ENCODE measurements around the gene RTRAF. TPM values are rescaled to one million over a fixed set of nuclear protein-coding genes. Genes with fewer than 3 reads are reported as not detected.

The RTRAF gene
- total and polyA plus RNA-seq, 4 donors: 84.1 to 167 (median 134) TPM

DNA sequence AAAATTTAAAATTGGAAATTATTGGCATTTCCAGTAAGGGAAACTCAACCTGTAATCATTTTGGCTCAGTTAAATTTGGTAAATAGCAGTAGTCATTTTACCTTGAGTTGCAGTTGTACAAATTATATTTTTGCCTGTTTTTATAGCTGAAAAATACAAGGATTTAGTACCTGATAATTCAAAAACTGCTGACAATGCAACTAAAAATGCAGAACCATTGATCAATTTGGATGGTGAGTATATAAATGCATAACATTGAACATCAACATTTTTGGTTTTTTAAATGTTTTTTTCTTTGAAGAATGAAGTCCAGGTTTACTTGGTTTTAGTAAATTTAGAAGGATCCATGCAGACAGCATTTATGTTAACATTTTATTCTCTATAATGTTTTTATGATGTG, 9.0 kb downstream of the RTRAF start:
- H3K36me3 ChIP-seq (ENCODE audit: control insufficient read depth in 4 of 4, insufficient read depth in 4 of 4, low read length in 4 of 4): peaks cover 9 to 45% (median 13%) of the 10 kb centered on the region in 4 donors
- TF ChIP-seq CTCF (IDR thresholded peaks at IDR 0.05; ENCODE audit: control extremely low read depth, extremely low read depth): no peak
- no peak for DNase-seq
- H3K27ac ChIP-seq (ENCODE audit: low read depth in 1 of 2, low read length in 1 of 2): no peak overlapping the region
- peaks cover 0 to 7% (median 0%) of the 10 kb centered on the region in 5 donors for H3K4me1 ChIP-seq (ENCODE audit: control insufficient read depth in 5 of 5, insufficient read depth in 5 of 5, low read length in 5 of 5)
- no peaks in the 10 kb centered on the region for H3K9me3 ChIP-seq (ENCODE audit: control insufficient read depth in 4 of 4, insufficient read depth in 3 of 4, low read length in 3 of 4)
- no peak overlapping the region for H3K4me3 ChIP-seq
- H3K27me3 ChIP-seq (ENCODE audit: control insufficient read depth in 3 of 3, insufficient read depth in 3 of 3, low read length in 2 of 3): no peaks in the 10 kb centered on the region
- ATAC-seq (ENCODE audit: insufficient read depth, low FRiP score): no peak
- no peak overlapping the region for H3K9ac ChIP-seq (ENCODE audit: insufficient read depth in 1 of 2, low read length in 2 of 2)

DNA sequence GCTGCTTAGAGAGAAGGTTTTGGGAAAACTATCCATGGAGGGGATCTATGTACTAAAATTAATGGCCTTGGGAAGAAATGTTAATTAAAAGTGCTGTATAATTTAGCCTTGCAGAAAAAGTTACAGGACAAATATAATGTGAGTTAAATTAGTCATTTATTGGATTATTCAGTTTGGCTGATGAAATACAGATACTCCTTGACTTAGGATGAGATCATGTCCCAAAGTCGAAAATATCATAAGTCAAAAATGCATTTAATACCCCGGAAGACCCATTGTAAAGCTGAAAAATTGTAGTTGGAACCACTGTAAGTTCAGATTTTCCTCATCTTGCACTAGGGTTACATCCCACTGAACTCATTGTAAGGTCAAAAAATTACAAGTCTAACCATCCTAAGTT, 9.7 kb downstream of the RTRAF start:
- ATAC-seq (ENCODE audit: insufficient read depth, low FRiP score) (no peak), DNase-seq (no peak)
- H3K4me1 ChIP-seq (ENCODE audit: control insufficient read depth in 5 of 5, insufficient read depth in 5 of 5, low read length in 5 of 5): peaks cover 0 to 13% (median 0%) of the 10 kb centered on the region in 5 donors
- WGBS, 2 donors: 87 to 91% methylated on average over 2 of the region's 2 CpGs
- no peaks in the 10 kb centered on the region for H3K9me3 ChIP-seq (ENCODE audit: control insufficient read depth in 4 of 4, insufficient read depth in 3 of 4, low read length in 3 of 4)
- H3K4me3 ChIP-seq: no peak overlapping the region
- no peak for TF ChIP-seq CTCF (IDR thresholded peaks at IDR 0.05; ENCODE audit: control extremely low read depth, extremely low read depth)
- H3K27me3 ChIP-seq (ENCODE audit: control insufficient read depth in 3 of 3, insufficient read depth in 3 of 3, low read length in 2 of 3): no peaks in the 10 kb centered on the region
- H3K27ac ChIP-seq (ENCODE audit: low read depth in 1 of 2, low read length in 1 of 2): no peak overlapping the region
- H3K9ac ChIP-seq (ENCODE audit: insufficient read depth in 1 of 2, low read length in 2 of 2): peak overlapping the region in 1 of 2 donors; percentile 30
- H3K36me3 ChIP-seq (ENCODE audit: control insufficient read depth in 4 of 4, insufficient read depth in 4 of 4, low read length in 4 of 4): peaks cover 9 to 46% (median 17%) of the 10 kb centered on the region in 4 donors

GRCh38 chr14:52000019-52000582, 10.8 kb downstream of the RTRAF start:
- no peak for DNase-seq
- Histone ChIP-seq H3K4me1 (ENCODE audit: control insufficient read depth in 5 of 5, insufficient read depth in 5 of 5, low read length in 5 of 5) (peaks cover 0 to 13% (median 0%) of the 10 kb centered on the region in 5 donors), H3K27me3 (ENCODE audit: control insufficient read depth in 3 of 3, insufficient read depth in 3 of 3, low read length in 2 of 3) (no peaks in the 10 kb centered on the region), H3K36me3 (ENCODE audit: control insufficient read depth in 4 of 4, insufficient read depth in 4 of 4, low read length in 4 of 4) (peaks cover 9 to 48% (median 21%) of the 10 kb centered on the region in 4 donors), H3K9ac (ENCODE audit: insufficient read depth in 1 of 2, low read length in 2 of 2) (no peak overlapping the region), H3K9me3 (ENCODE audit: control insufficient read depth in 4 of 4, insufficient read depth in 3 of 4, low read length in 3 of 4) (no peaks in the 10 kb centered on the region), H3K27ac (ENCODE audit: low read depth in 1 of 2, low read length in 1 of 2) (no peak overlapping the region), H3K4me3 (no peak overlapping the region)
- 68 to 82% methylated on average over 3 of the region's 3 CpGs for WGBS, 2 donors
- no peak for TF ChIP-seq CTCF (IDR thresholded peaks at IDR 0.05; ENCODE audit: control extremely low read depth, extremely low read depth)
- ATAC-seq (ENCODE audit: insufficient read depth, low FRiP score): no peak

GRCh38 chr14:52000696-52001095, 11.3 kb downstream of the RTRAF start:
- WGBS, 2 donors: 75 to 80% methylated on average over 3 of the region's 3 CpGs
- H3K27ac ChIP-seq (ENCODE audit: low read depth in 1 of 2, low read length in 1 of 2): no peak overlapping the region
- DNase-seq: peak in 2 of 3 donors; percentile 33 to 34
- no peak for TF ChIP-seq CTCF (IDR thresholded peaks at IDR 0.05; ENCODE audit: control extremely low read depth, extremely low read depth)
- no peak overlapping the region for H3K4me3 ChIP-seq
- peaks cover 11 to 54% (median 25%) of the 10 kb centered on the region in 4 donors for H3K36me3 ChIP-seq (ENCODE audit: control insufficient read depth in 4 of 4, insufficient read depth in 4 of 4, low read length in 4 of 4)
- ATAC-seq (ENCODE audit: insufficient read depth, low FRiP score): no peak
- H3K4me1 ChIP-seq (ENCODE audit: control insufficient read depth in 5 of 5, insufficient read depth in 5 of 5, low read length in 5 of 5): peaks cover 0 to 13% (median 0%) of the 10 kb centered on the region in 5 donors
- H3K27me3 ChIP-seq (ENCODE audit: control insufficient read depth in 3 of 3, insufficient read depth in 3 of 3, low read length in 2 of 3): no peaks in the 10 kb centered on the region
- H3K9me3 ChIP-seq (ENCODE audit: control insufficient read depth in 4 of 4, insufficient read depth in 3 of 4, low read length in 3 of 4): no peaks in the 10 kb centered on the region
- H3K9ac ChIP-seq (ENCODE audit: insufficient read depth in 1 of 2, low read length in 2 of 2): no peak overlapping the region
